ENCODE results near the gene PTN. TPM values are rescaled to one million over a fixed set of nuclear protein-coding genes. Genes with fewer than 3 reads are reported as not detected.
"Not testable (repeated sequence)": the region's sequence is repeated elsewhere in the genome, so short reads cannot be mapped to it uniquely, and the experiment has no call there.

PTN gene
- total RNA-seq, 1 donor from 2014 or later: 145 TPM

DNA sequence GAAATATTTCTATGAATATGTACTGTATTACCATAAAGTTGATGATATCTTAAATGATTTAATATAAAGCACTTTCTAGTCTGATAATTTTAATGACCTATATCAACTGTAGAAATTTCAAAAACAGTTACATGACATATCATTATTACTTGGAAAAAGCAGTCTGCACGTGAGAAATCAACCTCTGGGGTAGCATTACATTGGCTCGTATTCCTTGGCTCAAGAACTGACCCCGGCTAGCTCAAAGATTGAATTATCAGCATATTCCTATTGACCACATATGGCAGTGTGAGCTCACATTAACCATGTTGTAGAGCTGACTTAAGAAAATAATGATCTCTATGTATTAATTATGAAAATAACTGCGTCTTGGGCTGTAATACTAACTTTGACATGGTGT is 139.3 kb downstream of the PTN start:
- Mint-ChIP-seq H3K27me3 (ENCODE audit: low read depth) (no peaks in the 10 kb centered on the region), H3K9me3 (peaks cover 27% of the 10 kb centered on the region), H3K27ac (no peak overlapping the region), H3K4me3 (no peak overlapping the region), H3K4me1 (no peaks in the 10 kb centered on the region), H3K36me3 (peaks cover 9% of the 10 kb centered on the region)
- DNase-seq (ENCODE audit: low spot score in 2 of 2, unreplicated experiment in 2 of 2): no peak
- TF ChIP-seq, protein P1, sequence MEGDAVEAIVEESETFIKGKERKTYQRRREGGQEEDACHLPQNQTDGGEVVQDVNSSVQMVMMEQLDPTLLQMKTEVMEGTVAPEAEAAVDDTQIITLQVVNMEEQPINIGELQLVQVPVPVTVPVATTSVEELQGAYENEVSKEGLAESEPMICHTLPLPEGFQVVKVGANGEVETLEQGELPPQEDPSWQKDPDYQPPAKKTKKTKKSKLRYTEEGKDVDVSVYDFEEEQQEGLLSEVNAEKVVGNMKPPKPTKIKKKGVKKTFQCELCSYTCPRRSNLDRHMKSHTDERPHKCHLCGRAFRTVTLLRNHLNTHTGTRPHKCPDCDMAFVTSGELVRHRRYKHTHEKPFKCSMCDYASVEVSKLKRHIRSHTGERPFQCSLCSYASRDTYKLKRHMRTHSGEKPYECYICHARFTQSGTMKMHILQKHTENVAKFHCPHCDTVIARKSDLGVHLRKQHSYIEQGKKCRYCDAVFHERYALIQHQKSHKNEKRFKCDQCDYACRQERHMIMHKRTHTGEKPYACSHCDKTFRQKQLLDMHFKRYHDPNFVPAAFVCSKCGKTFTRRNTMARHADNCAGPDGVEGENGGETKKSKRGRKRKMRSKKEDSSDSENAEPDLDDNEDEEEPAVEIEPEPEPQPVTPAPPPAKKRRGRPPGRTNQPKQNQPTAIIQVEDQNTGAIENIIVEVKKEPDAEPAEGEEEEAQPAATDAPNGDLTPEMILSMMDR (IDR thresholded peaks at IDR 0.05; ENCODE audit: unreplicated experiment): no peak

- TF ChIP-seq, protein P1 (IDR thresholded peaks at IDR 0.05; ENCODE audit: unreplicated experiment): no peak
- no peaks in the 10 kb centered on the region for H3K4me1 Mint-ChIP-seq
- no peaks in the 10 kb centered on the region for H3K27me3 Mint-ChIP-seq (ENCODE audit: low read depth)
- H3K9me3 Mint-ChIP-seq: peaks cover 25% of the 10 kb centered on the region
- H3K36me3 Mint-ChIP-seq: peaks cover 9% of the 10 kb centered on the region
- no peak overlapping the region for H3K4me3 Mint-ChIP-seq
- no peak for DNase-seq (ENCODE audit: low spot score in 2 of 2, unreplicated experiment in 2 of 2)
- H3K27ac Mint-ChIP-seq: no peak overlapping the region
Measured at GRCh38 chr7:137203351-137203750, 140.2 kb downstream of the PTN start.

DNA sequence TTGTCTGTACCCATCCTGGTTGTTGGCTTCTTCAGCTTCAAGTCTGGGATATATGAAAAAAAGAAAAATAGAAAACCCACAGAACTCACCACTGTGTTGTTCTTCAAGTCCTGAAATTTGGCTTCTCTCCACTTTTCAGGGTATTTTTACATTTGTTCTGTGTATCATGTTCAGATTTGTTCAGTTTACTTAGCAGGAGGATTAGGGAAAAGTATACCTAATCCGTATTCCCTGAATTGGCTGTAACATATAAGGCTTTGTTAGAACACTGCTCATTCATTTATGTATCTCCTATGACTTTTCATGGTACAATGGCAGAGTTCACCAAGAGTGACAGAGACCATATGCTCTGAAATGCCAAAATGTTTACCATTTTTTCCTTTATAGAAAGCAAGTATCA is 146.9 kb downstream of the PTN start:
- H3K27me3 Mint-ChIP-seq (ENCODE audit: low read depth): no peaks in the 10 kb centered on the region
- no peak overlapping the region for H3K4me3 Mint-ChIP-seq
- H3K9me3 Mint-ChIP-seq: no peaks in the 10 kb centered on the region
- no peaks in the 10 kb centered on the region for H3K36me3 Mint-ChIP-seq
- no peak for DNase-seq (ENCODE audit: low spot score in 2 of 2, unreplicated experiment in 2 of 2)
- H3K4me1 Mint-ChIP-seq: peaks cover 1% of the 10 kb centered on the region
- H3K27ac Mint-ChIP-seq: no peak overlapping the region
- TF ChIP-seq, protein P1 (IDR thresholded peaks at IDR 0.05; ENCODE audit: unreplicated experiment): no peak

DNA sequence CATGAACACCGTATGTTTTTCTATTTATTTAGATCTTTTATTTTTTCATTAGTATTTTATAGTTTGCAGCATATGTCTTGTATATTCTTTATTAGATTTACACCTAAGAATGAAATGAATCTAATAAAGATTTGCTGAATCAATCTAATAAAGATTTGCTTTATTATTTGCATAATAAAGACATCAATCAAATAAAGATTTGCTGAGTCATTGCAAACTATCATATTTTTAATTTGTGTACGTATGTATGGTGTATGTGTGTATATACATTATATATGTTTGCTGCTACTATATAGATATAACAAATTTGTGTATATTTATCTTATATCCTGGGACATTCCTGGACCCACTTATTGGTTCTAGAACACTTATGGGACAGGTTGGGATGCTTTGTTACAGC is 147.5 kb downstream of the PTN start:
- no peak for DNase-seq (ENCODE audit: low spot score in 2 of 2, unreplicated experiment in 2 of 2)
- Mint-ChIP-seq H3K36me3 (no peaks in the 10 kb centered on the region), H3K27ac (no peak overlapping the region), H3K27me3 (ENCODE audit: low read depth) (no peaks in the 10 kb centered on the region), H3K9me3 (no peaks in the 10 kb centered on the region), H3K4me1 (peaks cover 2% of the 10 kb centered on the region), H3K4me3 (no peak overlapping the region)
- TF ChIP-seq, protein P1 (IDR thresholded peaks at IDR 0.05; ENCODE audit: unreplicated experiment): no peak

- peak overlapping the region; percentile 43 for H3K4me3 Mint-ChIP-seq
- peaks cover 12% of the 10 kb centered on the region for H3K9me3 Mint-ChIP-seq
- H3K36me3 Mint-ChIP-seq; H3K27me3 Mint-ChIP-seq (ENCODE audit: low read depth); DNase-seq (ENCODE audit: low spot score in 2 of 2, unreplicated experiment in 2 of 2); H3K27ac Mint-ChIP-seq; H3K4me1 Mint-ChIP-seq: not testable (repeated sequence)
Measured at GRCh38 chr7:137181619-137182018, 161.9 kb downstream of the PTN start.
